ENCODE data around the gene LTB4R2. TPM values are rescaled to one million over a fixed set of nuclear protein-coding genes. Genes with fewer than 3 reads are reported as not detected.

LTB4R2 gene
- total and polyA plus RNA-seq, 7 donors, result under 0.01 to 5.5 (median 3.6) TPM; not detected in 1

DNA sequence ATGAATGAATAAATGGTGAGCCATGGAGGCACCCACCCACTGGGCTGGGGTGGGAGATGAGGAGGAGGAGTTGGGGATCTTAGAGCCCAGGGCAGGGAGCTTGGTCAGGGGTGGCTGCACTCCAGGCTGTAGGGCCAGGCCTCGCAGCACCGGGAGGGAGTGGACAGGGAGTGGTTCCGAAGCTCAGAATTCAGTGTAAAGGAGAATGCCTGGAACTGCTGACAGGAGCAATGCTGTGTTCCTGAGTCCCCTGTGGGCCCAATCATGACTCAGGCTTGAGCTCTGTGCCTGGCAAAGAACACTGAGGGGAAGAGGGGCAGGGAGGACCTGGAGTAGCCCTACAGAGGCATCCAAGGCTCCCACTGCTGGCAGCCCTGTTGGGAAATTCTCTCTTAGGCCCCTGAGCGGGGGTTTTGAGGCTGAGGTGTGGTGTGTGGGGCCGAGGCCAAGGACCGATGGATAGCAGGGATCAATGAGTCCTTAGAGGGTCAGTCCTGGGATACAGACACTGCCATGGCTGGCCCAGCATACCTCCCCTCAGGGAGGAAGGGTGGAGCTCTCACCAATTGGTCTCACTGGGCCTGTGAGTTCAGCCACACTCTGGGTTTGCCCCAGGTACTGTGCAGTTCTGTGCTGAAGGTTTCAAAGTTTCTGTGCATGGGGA, 29.0 kb upstream of the LTB4R2 start:
- TF ChIP-seq POLR2AphosphoS5 (IDR thresholded peaks at IDR 0.05) (no peak), EP300 (IDR thresholded peaks at IDR 0.05) (no peak), CTCF (IDR thresholded peaks at IDR 0.05) (no peak), POLR2A (IDR thresholded peaks at IDR 0.05) (no peak)
- Histone ChIP-seq H3K27me3 (no peaks in the 10 kb centered on the region), H3K36me3 (no peaks in the 10 kb centered on the region), H3K27ac (no peak overlapping the region), H3K9me3 (no peaks in the 10 kb centered on the region), H3K4me3 (no peak overlapping the region), H3K4me1 (no peaks in the 10 kb centered on the region)
- WGBS, 2 donors, result 88 to 91% methylated on average over 6 of the region's 6 CpGs
- intact Hi-C loops (cut with DNase I), result no loop called here
- no peak for DNase-seq

DNA sequence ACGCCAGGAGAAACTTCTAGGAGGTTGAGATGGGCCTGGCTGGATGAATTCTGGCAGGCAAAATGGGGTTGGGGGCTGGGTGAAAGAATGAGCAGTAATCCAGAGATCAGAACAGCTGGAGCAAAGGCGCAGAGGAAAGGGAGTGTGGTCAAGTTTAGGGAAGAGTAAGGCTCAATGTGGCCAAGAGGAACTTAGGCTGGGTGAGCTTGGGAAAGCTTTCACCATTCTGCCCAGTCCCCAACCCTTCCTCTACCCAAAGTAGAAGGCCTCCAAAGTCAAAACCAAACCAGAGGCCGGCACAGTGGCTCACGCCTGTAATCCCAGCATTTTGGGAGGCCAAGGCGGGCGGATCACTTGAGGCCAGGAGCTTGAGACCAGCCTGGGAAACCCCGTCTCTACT, 28.3 kb upstream of the LTB4R2 start:
- no peak overlapping the region for H3K4me3 ChIP-seq
- H3K4me1 ChIP-seq, result no peaks in the 10 kb centered on the region
- 92 to 93% methylated on average over 7 of the region's 7 CpGs for WGBS, 2 donors
- intact Hi-C loops (cut with DNase I), result no loop called here
- no peak overlapping the region for H3K27ac ChIP-seq
- DNase-seq, result no peak
- TF ChIP-seq EP300 (IDR thresholded peaks at IDR 0.05) (no peak), POLR2A (IDR thresholded peaks at IDR 0.05) (no peak), POLR2AphosphoS5 (IDR thresholded peaks at IDR 0.05) (no peak), CTCF (IDR thresholded peaks at IDR 0.05) (no peak)
- H3K36me3 ChIP-seq, result no peaks in the 10 kb centered on the region
- H3K27me3 ChIP-seq, result no peaks in the 10 kb centered on the region
- no peaks in the 10 kb centered on the region for H3K9me3 ChIP-seq

GRCh38 chr14:24282736-24283135, 27.2 kb upstream of the LTB4R2 start:
- Histone ChIP-seq H3K36me3 (no peaks in the 10 kb centered on the region), H3K4me1 (no peaks in the 10 kb centered on the region), H3K4me3 (no peak overlapping the region), H3K27me3 (no peaks in the 10 kb centered on the region), H3K27ac (no peak overlapping the region), H3K9me3 (no peaks in the 10 kb centered on the region)
- intact Hi-C loops (cut with DNase I), result no loop called here
- 85 to 89% methylated on average over 3 of the region's 3 CpGs for WGBS, 2 donors
- TF ChIP-seq POLR2AphosphoS5 (IDR thresholded peaks at IDR 0.05) (no peak), POLR2A (IDR thresholded peaks at IDR 0.05) (no peak), EP300 (IDR thresholded peaks at IDR 0.05) (no peak), CTCF (IDR thresholded peaks at IDR 0.05) (no peak)
- no peak for DNase-seq

DNA sequence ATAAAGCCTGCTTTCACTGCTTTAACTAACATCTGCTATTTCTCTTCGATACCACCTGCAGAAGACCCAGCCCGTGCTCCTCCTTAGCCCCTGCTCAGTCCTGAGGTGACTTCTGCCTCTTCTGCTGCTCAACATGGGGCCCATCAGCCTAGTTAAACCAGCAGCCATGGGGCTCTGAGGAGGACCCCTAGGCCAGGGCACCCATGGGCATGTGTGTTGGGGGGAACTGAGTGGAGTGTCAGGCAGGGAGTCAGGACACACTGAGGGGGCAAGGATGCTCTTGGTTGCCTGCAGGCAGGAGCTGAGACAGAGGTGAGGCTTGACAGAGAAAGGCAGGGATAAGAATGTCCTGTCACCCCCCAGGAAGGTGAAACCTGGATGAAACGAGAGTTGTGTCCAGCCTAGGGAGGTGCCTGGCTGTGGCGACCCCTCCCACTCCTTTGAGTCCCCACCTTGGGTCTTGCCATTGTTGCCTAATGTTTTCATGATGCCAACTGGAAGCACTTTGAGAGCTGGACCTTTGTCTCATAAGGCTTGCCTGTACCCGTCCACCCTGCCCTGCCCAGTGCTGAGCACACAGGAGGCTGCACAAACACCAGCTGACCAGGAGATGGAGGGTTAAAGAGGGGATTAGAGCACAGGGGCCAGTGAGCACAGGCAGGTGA, 26.0 kb upstream of the LTB4R2 start:
- TF ChIP-seq POLR2A (IDR thresholded peaks at IDR 0.05) (no peak), POLR2AphosphoS5 (IDR thresholded peaks at IDR 0.05) (no peak), CTCF (IDR thresholded peaks at IDR 0.05) (no peak), EP300 (IDR thresholded peaks at IDR 0.05) (no peak)
- no peak for DNase-seq
- no peaks in the 10 kb centered on the region for H3K4me1 ChIP-seq
- no peak overlapping the region for H3K4me3 ChIP-seq
- H3K27ac ChIP-seq, result no peak overlapping the region
- H3K27me3 ChIP-seq, result no peaks in the 10 kb centered on the region
- H3K36me3 ChIP-seq, result no peaks in the 10 kb centered on the region
- 91 to 94% methylated on average over 5 of the region's 5 CpGs for WGBS, 2 donors
- intact Hi-C loops (cut with DNase I), result no loop called here
- H3K9me3 ChIP-seq, result no peaks in the 10 kb centered on the region

All from sigmoid colon (tissue), 7 donors.